Measurements from ENCODE around the gene EFNB2.

DNA sequence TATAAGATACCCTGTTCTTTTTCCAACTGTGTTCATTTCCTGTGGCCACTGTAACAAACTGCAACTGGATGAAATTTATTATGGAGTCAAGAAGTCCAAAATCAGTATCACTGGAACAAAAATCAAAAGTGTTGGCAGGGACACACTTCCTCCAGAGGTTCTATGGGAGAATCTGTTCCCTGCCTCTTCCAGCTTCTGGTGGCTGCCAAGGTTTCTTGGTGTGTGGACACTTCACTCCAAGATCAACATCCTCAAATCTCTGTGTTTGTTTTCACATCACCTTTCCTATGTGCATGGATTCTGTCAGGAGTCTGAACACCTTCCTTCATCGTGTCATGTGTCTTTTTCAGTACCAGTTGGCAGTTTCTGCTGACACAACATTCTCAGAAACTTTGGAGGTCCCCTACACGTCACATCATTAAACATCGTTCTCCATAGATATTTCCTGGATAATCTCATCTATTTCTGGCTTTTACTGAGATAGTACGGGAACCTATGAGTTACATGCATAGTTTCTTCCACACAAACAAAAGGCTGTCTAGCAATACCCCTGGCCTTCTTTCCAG lies 15.2 kb upstream of the EFNB2 start:
- TF ChIP-seq ATF1 (CRISPR knock-in tag; IDR thresholded peaks at IDR 0.05), result no peak
- TF ChIP-seq ZBTB21 (CRISPR knock-in tag; IDR thresholded peaks at IDR 0.05; ENCODE audit: borderline replicate concordance), result no peak
- TF ChIP-seq, protein P1, sequence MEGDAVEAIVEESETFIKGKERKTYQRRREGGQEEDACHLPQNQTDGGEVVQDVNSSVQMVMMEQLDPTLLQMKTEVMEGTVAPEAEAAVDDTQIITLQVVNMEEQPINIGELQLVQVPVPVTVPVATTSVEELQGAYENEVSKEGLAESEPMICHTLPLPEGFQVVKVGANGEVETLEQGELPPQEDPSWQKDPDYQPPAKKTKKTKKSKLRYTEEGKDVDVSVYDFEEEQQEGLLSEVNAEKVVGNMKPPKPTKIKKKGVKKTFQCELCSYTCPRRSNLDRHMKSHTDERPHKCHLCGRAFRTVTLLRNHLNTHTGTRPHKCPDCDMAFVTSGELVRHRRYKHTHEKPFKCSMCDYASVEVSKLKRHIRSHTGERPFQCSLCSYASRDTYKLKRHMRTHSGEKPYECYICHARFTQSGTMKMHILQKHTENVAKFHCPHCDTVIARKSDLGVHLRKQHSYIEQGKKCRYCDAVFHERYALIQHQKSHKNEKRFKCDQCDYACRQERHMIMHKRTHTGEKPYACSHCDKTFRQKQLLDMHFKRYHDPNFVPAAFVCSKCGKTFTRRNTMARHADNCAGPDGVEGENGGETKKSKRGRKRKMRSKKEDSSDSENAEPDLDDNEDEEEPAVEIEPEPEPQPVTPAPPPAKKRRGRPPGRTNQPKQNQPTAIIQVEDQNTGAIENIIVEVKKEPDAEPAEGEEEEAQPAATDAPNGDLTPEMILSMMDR (IDR thresholded peaks at IDR 0.05), result no peak
- TF ChIP-seq ETV6 (CRISPR knock-in tag; IDR thresholded peaks at IDR 0.05), result no peak
- no peak for TF ChIP-seq NFE2L1 (CRISPR knock-in tag; IDR thresholded peaks at IDR 0.05)
- TF ChIP-seq TEAD4 (CRISPR knock-in tag; IDR thresholded peaks at IDR 0.05), result no peak
- no peak for TF ChIP-seq SMAD4 (CRISPR knock-in tag; IDR thresholded peaks at IDR 0.05)
- no peak for TF ChIP-seq ZNF416 (CRISPR knock-in tag; IDR thresholded peaks at IDR 0.05)
- TF ChIP-seq, protein P2, sequence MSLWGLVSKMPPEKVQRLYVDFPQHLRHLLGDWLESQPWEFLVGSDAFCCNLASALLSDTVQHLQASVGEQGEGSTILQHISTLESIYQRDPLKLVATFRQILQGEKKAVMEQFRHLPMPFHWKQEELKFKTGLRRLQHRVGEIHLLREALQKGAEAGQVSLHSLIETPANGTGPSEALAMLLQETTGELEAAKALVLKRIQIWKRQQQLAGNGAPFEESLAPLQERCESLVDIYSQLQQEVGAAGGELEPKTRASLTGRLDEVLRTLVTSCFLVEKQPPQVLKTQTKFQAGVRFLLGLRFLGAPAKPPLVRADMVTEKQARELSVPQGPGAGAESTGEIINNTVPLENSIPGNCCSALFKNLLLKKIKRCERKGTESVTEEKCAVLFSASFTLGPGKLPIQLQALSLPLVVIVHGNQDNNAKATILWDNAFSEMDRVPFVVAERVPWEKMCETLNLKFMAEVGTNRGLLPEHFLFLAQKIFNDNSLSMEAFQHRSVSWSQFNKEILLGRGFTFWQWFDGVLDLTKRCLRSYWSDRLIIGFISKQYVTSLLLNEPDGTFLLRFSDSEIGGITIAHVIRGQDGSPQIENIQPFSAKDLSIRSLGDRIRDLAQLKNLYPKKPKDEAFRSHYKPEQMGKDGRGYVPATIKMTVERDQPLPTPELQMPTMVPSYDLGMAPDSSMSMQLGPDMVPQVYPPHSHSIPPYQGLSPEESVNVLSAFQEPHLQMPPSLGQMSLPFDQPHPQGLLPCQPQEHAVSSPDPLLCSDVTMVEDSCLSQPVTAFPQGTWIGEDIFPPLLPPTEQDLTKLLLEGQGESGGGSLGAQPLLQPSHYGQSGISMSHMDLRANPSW (CRISPR knock-in tag; conservative IDR thresholded peaks at IDR 0.05; ENCODE audit: low read depth), result no peak

All from WTC11 (cell line).